ENCODE data around the gene CER1. TPM values are rescaled to one million over a fixed set of nuclear protein-coding genes. Genes with fewer than 3 reads are reported as not detected.

The CER1 gene
- total and polyA plus RNA-seq, 9 of the 15 experiments (the other 6 are each of a cell fraction or from before 2014, with no cell fraction given): not detected

- TF ChIP-seq CHD7 (IDR thresholded peaks at IDR 0.05; ENCODE audit: low read depth, low read length) (no peak), ERF (CRISPR knock-in tag; IDR thresholded peaks at IDR 0.05) (0 out of 2 replicates have a peak, but pooled peaks have one; percentile 50), DIDO1 (tag; IDR thresholded peaks at IDR 0.05; ENCODE audit: low read depth) (no peak), ZBTB8A (IDR thresholded peaks at IDR 0.05; ENCODE audit: partially characterized antibody) (no peak), ZNF512 (tag; IDR thresholded peaks at IDR 0.05) (no peak), ZFX (CRISPR knock-in tag; IDR thresholded peaks at IDR 0.05) (peak; percentile 55), MTA3 (IDR thresholded peaks at IDR 0.05; ENCODE audit: borderline replicate concordance) (0 out of 2 replicates have a peak, but pooled peaks have one; percentile 26), HMBOX1 (IDR thresholded peaks at IDR 0.05) (no peak), ZFP36 (IDR thresholded peaks at IDR 0.05; ENCODE audit: low read depth, low read length, partially characterized antibody) (no peak), FUS (optimal IDR thresholded peaks at IDR 0.05; ENCODE audit: low read depth, low read length) (no peak), SRSF7 (optimal IDR thresholded peaks at IDR 0.05; ENCODE audit: low read depth, low read length) (no peak), L3MBTL2 (IDR thresholded peaks at IDR 0.05) (peak; percentile 78)
These were observed 29.2 kb downstream of the CER1 start, which contains the start of gene ZDHHC21 (continued) for GRCh38 chr9:14693251-14693861.

Data from K562 (cell line).